ENCODE results near the gene FOXO3. TPM values are rescaled to one million over a fixed set of nuclear protein-coding genes. Genes with fewer than 3 reads are reported as not detected.
"Not testable (repeated sequence)": the region's sequence is repeated elsewhere in the genome, so short reads cannot be mapped to it uniquely, and the experiment has no call there.

The FOXO3 gene
- 49.2 and 58.6 TPM in 2 replicates for total RNA-seq
- polyA plus RNA-seq (2012) = 12.9 TPM

DNA sequence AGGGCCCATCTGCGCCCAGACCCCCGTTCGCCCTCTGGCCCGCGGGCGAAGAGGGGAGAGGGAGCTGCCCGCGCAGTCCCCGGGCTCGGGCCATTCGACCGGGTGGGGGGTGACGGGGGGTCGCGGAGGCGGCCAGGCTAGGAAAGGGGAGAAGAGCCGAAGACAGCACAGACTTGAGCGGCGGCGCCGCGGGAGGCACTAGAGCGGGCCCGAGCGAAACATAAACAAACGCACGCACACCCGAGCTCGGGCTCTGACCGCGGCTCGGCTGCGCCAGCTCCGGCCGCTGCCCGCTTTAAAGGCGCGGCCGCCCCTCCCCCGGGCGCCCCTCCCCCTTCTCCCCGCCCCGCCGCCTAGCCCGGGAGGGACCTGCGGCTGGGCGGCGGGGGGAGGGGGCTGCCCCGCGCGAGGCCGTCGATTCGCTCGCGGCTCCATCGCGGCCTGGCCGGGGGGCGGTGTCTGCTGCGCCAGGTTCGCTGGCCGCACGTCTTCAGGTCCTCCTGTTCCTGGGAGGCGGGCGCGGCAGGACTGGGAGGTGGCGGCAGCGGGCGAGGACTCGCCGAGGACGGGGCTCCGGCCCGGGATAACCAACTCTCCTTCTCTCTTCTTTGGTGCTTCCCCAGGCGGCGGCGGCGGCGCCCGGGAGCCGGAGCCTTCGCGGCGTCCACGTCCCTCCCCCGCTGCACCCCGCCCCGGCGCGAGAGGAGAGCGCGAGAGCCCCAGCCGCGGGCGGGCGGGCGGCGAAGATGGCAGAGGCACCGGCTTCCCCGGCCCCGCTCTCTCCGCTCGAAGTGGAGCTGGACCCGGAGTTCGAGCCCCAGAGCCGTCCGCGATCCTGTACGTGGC, at the start of gene FOXO3:
FOXO3 (plus strand) TSS at position 455 of the 846 bp plus-strand sequence; CDS start at position 747, 292 bp downstream.
- DNase-seq (ENCODE audit: low read depth) = peak; percentile 90

DNA sequence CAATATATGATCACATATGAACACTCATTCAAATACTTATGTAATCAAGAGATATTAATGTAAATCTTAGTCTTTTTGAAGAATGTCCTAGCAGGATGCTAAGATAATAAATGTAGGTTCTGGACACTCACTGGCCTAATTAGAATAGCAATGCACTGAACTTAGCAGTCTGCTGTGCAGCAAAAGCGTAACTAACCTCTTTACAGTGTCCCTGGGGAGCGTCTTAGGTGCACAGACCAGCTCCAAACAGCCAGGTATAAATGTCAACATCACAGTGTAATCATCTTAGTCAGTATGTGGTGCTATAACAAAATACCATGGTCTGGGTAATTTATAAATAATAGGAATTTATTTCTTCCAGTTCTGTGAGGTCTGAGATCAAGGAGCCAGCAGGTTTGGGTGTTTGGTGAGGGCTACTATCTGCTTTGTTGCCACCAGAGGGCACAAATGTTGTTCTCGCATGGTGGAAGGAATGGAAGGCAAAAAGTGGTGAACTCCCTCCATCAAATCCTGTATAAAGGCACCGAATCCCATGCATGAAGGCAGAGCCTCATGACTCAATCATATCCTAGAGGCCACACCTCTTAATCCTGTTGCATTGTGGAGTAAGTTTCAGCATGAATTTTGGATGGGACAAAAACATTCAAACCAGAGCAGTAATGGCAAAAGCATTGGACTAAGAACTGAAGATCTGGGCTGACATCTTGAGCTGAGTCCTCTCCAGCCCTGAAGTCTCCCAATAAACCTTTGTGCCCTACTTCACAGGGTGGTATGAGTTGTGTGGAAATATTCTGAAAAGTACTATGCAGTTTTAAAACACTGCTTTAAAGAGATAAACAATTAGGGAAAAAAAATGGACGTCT, 41.8 kb upstream of the FOXO3 start:
- DNase-seq (ENCODE audit: low read depth) = peak; percentile 18

DNA sequence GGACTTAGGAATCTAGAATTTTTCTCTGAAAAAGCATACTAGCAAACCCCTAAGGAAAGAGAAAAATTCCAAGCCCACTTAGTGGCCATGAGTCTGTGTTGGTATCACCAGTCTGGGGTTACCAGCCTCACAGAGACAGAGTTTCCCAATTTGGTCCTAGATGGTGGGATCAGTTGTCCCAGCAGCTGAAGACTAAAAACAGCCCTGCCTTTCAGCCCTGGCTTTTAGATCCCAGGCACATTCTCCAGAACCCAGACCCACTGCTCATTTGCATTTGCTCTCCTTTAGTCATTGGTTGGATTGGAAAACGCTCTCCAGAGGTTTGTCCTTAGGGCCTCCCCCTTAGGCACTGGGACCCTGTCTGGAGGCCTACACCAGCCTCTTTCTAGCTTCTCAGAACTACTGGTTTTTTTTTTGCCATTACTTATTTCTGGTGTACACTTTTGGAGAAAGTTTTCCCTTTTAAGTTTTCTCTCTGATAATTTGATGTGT, 39.1 kb upstream of the FOXO3 start:
- peak; percentile 85 for DNase-seq (ENCODE audit: low read depth)

DNA sequence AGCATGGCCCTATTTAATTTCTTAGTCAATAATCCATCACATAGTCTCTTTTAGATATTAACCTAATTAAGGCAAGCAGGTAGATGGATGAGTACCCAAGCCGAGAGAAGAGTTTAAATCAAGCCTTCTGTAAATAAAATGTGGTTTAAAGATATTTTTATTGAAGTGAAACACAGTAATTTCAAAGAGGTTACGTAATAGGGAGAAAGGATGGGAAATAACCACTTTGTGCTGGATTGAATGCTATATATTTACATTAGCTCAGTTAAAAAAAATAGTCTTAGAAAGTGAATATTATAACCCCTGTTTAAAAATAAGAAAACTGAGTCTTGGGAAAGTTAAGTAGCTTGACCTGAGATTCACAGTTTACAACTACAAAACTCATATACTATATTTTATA, 37.0 kb upstream of the FOXO3 start:
- DNase-seq (ENCODE audit: low read depth) = no peak

DNA sequence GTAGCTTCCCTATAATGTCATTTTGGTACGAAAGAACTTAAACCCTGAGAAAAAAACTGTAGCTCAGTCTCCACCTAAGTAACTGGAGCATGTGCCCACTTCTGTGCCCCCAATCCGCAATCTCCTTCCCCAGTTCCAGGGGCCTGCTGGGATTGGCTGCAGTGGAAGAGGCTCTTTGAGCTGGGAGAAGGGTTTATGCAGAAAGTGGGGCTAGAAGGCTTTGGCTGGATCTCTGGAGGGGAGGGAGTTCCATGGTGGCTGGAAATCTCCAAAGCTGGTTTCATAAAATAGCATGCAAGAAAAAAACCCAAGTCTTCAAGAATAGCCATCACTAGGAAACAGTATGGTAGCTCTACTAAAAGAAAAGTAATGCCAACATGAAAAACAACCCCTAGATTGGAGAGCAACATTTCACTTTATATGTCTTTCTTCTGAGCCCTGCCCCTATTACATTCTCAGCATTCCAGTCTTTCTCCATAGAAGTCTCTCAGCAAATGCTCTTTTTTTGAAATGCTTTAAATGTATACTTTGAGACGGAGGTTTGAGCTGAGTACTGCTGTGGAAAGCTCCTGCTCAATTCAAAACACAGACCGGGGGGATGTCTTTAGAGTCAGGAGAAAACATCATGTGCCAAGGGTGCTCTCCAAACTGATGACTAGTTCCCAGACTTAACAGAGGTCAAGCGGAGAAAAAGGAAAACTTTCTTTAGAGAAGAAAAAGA, 36.0 kb upstream of the FOXO3 start:
- no peak for DNase-seq (ENCODE audit: low read depth)

DNA sequence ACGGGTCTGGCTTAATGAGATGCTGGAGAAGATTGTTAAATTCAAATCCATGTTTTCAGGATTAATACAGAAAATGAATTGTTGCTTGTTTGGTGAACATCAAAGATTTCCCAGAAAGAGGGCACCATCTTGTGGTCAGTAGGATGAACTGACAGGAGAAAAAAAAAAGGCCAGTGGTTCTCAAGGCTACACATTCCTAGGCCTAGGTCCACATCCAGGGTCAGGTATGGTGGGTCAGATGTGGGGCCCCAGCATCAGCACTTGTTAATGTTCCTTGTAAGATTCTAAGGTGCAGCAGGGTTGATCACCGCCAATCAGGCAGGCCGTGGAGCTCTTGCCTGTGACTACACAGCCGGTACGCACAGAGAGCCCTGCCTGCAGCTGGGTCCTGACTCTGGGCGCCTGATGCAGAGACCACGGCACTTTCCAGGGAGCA, 34.0 kb upstream of the FOXO3 start:
- DNase-seq (ENCODE audit: low read depth) = peak; percentile 43

DNA sequence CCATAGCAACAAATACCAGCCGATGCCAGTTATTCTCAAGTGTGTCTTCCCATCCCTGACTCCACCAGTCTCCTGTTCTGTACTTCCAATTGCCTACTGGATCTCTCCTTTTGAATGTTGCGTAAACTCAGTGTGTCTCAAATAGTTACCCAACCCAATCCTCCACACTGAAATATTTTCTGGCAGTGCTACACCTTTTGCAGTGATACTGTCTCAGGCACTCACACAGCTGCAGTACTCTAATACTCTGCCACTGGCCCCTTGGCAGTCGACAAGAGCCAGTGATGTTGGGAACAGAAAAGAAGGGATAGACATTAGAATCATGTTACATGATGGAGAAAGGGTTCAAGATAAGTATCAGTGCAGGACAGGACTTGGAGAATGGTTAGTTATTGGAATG, 31.8 kb upstream of the FOXO3 start:
- no peak for DNase-seq (ENCODE audit: low read depth)

DNA sequence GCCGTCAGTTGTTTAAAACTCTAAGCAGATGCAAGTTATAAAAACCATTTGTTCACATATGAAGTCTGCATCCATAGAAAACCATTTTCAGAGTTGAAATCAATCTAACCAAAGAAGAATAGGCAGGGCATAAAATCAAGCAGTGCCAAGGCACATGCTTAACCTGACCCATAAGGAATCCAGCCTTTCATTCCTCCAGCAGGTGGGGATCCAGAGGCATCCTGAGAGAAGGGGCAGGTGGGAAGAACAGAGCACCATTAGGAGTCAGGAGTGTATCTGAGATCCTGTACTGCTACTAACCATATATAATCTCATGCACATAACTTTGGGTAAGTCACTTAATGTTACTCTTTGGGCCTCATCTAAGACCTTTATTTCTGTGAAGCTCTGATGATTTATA, 29.4 kb upstream of the FOXO3 start:
- DNase-seq (ENCODE audit: low read depth) = no peak

DNA sequence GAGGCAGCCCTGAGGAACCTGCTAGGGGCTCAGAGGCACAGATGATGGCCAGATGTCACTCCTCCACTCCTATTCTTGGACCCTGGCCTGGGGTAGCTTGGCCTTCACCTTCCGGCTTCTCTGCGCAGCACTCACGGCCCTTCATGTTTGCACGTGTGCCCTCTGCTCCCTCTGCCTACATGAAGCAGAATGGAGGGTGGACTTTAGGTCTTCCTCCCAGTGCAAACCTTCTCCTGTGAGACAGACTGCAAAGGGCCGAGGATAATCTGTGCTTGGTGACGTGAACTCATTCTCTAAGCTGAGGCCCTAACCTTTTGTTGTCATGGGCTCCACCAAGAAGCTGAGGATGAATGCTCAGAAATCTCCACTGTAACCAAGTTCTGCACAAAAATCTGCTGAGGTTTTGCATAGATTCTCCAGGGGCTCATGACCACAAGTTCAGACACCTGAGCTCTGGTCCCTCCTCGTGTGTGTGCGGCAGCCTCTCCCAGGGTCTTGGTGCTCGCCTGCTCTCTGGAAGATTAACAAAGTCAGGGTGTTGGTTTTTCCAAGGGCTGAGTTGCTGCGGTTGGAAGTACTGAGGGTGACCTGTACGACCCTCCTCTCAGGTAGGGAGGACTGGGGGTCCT, 25.5 kb upstream of the FOXO3 start:
- no peak for DNase-seq (ENCODE audit: low read depth)

DNA sequence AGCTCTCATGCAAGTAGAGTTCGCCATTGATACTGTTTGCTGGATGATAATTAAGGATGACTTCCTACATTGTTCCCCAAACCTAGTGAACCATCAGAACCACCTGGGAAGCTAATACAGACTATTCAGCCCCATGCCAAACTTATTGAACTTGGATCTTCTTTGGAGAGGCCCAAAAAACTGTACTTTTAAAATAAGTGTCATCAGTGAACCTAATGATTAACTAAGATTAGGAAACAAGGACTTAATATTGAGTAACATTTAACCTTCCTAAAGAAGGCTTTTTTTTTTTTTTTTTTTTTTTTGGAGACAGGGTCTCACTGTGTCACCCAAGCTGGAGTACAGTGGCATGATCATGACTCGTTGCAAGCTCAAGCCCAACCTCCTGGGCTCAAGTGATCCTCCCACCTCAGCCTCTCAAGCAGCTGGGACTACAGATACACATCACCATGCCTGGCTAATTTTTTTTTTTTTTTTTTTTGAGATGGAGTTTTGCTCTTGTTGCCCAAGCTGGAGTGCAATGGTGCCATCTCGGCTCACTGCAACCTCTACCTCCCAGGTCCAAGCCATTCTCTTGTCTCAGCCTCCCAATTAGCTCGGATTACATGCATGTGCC, 24.7 kb upstream of the FOXO3 start:
- DNase-seq (ENCODE audit: low read depth) = not testable (repeated sequence)

DNA sequence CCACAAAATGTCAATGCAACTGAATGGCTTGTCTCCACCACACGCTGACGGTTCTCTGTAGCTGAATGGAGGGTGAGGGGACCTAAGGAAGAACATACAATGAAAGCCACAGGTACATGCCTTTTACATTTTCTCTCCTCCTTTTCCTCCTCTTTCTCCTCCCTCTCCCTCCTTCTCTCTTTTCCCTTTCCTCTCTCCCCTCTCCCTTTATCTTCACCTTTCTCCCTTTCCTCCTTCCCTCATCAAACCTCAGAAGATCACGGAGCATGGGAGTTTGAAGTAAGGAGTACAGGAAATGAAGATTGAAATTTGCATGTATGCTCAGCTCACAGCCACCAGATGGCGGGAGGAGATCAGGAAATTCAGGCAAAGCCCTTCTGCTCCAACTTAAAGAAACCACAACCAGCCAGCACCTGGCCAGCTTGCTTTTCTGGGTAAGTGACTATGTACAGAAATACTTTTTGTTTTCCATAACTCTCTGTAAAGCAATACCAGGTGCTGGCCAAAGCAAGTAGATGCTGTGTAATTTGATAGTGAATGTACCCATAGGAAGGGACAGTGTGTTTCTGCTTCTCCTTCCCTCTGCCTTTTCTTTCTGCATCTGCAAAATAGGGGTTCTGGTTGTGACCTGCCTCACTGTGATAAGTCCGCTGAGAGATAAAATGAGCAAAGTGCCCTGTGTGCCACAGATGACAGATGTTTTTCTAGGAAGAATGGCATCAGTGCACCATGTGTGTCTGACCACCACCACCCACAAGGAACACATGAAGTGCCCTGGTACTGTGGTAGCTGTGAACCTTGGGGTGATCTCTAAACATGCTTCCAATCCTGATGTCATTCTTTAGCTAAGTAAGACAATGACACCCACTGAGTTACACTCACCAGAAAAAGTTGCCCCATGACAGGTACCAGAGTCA, 18.6 kb upstream of the FOXO3 start:
- DNase-seq (ENCODE audit: low read depth) = peak; percentile 85

DNA sequence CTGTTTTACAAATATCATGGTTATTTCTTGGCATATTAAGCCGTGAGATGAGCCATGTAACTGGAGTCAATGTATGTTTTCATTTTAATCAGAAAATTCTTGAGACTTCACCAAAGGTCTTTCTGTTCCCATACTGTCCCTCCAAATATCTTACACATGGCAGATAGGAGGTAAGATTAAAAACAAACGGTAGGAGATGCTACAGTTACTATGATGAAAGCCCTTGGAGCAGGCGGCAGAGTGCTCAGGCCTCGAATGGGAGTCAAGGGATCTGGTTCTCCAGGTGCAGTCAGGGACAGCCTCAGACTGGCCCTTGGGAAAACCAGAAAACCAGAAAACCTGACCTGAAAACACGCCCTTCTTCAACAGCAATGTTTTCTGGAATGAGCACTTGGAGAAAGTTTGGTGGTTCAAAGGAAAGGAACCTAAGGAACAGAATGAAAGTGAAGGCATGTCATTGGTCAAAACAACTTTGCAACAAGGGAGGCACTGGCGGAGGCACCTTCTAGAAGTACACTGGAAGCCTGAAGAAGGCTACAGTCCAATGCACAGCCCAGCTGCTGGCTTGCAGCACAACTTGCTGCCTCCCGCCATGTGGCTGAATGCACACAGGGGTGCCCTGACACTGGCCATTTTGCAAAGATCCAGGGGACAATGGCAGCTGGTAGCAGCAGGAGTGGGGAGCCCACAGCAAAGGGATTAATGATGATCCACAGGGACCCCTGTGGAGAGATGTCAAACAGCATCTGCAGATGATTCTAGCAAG, 17.4 kb upstream of the FOXO3 start:
- no peak for DNase-seq (ENCODE audit: low read depth)

DNA sequence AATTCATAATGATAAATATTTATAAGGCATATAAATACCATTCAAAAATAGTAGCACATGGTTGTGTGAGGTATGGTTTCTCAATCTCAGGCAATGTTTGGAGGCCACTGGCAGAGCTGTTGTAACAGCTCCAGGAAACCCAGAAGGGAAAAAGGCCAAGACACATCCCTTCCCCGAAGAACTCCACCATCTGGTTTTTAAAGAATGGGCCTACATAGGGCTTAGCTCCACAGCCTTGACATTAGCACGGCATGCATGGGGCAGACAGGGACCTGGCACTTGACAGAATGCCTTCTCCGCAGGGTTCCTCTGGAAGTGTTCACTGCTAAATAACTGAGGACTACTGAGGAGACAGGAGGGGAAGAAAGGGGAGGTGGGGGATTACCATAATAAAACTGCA, 16.1 kb upstream of the FOXO3 start:
- DNase-seq (ENCODE audit: low read depth) = no peak

DNA sequence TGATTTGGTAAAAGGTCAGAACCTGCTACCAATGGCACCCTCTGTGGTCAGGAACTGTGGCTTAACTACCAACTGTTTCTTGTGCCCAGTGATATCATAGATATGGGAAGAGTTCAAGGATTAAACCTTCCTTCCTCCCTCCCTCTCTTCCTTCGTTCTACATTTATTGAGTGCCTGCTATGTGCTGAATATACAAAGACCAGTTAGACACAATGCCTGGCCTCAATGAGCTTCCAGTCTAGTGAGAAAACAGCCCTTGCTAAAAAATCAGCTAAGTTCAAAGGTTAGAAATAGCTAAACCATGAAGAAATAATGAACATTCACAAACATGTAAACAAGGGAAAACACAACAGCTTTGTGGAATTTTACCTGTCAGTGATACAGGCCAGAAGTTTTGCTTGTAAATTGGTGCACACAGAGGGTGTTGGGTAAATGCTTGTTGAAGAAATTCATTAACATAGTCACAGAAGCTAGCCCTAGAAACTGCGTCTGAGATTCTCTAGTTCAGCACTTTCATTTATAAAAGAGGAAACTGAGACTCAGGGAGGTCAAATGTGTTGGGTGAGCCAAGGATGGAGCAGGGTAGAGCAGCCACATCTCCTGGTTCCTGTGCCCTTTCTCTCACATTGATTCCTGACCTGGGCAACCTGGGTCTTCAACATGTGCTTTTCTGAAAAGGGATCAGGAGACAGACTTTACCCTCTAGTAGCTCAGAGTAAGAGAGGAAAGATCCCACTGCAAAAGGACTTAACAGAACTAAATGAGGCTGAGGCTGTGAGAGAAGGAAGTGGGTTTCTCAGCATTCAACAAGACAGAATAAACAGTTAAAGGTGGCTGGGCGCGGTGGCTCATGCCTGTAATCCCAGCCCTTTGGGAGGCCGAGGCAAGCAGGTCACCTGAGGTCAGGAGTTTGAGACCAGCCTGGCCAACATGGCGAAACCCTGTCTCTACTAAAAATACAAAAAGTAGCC, 14.4 kb upstream of the FOXO3 start:
- peak; percentile 50 for DNase-seq (ENCODE audit: low read depth)

DNA sequence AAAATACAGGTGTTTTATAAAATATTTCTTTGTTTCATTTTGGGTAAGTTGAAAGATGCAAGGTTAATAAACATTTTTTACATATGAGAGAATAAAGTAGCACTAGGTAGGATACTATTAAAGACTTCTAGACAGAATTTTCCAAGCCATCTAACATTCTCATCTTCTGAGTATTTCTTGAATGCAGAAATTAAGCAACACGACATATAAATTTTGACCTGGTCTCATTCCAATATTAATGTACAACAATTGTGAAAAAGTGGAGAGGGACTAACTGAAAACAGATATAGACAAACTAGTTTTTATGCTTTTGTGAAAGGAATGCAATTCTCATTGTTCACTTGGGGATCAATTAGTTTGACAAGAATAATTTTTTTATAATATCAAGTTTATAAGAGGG, 11.5 kb upstream of the FOXO3 start:
- no peak for DNase-seq (ENCODE audit: low read depth)

DNA sequence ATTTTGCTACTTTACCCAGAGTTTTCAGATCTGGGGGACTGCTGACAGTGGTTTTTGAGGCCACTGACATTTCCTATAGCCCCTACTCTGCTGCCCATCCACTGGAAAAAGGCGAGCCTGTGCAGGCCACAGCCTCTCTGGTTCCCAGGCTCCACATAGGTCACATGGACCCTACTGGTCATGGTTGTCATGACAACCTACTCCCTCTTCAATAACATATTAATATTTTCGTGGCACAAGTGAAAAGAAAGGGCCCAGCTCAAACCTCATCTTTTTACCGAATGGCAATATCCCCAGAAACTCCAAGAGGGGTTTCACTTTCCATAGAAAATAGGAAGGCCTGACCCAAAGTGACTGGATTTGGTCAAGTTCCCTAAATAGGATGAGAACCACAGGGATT, 11.0 kb upstream of the FOXO3 start:
- peak; percentile 36 for DNase-seq (ENCODE audit: low read depth)

DNA sequence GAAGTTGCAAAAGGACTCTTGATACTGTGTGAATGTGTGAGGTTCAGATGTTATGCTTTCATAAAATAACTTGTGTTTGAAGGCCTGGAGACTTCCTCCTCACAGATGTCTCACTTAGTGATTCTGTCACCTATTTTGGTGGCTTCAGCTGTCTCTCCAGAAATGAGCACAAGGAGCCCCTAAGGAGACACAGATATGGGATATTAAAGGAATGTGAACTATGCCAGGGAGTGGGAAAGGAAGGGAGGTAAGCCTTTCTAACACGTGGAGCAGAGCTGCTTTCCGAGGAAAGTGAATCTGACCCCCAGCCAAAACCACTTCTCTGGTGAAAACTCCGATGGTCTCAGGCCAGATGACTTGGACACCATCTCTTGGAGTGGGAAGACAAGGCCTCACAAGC, 10.5 kb upstream of the FOXO3 start:
- peak; percentile 66 for DNase-seq (ENCODE audit: low read depth)

All from myocyte (in vitro differentiated cells).